ENCODE data around the gene PHKA1.
"Not testable (repeated sequence)": the region's sequence is repeated elsewhere in the genome, so short reads cannot be mapped to it uniquely, and the experiment has no call there.

PHKA1 gene

DNA sequence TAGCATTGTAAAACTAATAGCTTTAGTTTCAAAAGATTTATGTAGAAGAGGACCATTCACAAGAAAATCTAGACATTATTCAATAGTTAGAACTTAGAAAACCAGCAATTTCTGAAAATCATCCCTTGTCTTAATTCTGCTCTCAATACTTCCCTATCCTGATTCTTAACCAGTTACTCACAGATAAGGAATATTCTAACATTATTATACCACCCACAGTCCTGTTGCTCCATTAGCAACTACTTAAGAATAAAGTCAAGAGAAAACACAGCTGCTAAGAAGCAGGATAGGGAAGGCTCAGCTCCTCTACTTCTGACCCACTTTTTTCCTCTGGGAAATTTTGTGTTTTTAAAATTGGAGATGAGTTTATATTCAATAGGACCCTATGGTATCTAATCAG, 47.7 kb downstream of the PHKA1 start:
- DNase-seq (ENCODE audit: low spot score), result no peak

DNA sequence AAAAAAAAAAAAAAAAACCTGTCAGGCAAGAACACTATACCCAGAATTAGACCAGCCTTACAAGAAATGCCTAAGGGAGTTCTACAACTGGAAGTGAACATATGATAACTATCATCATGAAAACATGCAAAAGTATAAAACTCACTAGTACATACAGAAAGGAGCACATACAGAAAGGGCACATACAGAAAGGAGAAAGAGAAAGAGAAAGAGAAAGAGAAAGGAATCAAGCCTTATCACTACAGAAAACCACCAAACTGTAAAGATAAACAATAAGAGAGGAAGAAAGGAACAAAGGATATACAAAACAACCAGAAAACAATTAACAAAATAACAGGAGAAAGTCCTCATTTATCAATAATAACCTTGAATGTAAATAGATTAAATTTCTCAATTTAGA, 50.4 kb downstream of the PHKA1 start:
- DNase-seq (ENCODE audit: low spot score), result no peak

- DNase-seq (ENCODE audit: low spot score), result no peak
Observed at GRCh38 chrX:72662020-72662747, 51.9 kb downstream of the PHKA1 start.

DNA sequence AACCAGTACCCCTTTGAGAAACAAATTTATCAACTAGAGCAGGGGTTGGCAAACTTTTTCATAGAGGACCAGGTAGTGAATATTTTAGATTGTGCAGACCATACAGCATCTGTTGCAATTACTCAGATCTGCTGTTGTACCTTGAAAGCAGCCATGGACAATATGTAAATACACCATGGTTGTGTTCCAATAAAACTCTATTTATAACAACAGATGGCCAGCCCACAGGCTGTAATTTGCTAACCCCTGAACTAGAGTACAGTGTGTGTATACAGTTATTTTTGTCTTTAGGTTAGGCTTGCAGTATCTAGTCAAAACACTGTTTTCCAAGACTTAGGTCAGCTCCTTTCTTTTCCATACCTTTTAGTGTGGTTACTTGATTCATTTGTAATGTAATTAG, 54.4 kb downstream of the PHKA1 start:
- DNase-seq (ENCODE audit: low spot score), result no peak

DNA sequence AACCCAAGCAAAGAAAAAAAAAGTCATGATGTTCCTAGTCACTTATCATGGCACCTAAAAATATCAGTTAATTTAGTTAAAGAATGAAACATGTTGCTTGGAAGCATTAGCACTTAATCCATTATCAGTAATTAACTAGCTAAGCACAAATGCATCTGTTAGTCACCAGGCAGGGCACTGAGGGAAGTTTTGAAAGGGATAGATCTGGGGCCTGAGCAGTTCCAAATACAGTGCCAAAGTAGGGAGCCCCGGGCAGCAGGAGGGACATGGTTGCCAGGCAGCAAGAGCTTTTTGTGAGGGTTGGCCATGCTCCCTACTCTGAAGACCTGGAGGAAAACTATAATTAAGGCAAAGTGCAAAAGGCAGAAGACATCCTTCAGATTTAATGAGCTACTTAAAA, 62.0 kb downstream of the PHKA1 start:
- DNase-seq (ENCODE audit: low spot score), result no peak

DNA sequence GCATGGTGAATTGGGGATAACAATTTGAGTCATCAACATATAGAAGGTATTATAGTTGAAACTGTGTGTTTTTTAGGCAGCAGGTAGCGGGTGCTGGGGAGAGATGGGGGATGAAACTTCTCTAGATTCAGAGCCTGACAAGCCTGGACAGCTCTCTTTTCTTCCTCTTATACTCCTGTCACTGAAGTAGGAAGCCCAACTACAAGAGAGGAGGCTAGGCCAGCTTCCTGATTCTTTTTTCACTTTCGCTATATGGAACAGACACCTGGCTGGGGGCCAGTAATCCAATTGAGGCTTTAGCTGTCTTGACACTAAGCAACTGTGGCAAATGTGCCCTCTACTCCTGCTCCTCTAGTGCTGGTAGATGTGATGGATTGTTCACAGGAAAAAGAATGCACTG, 69.2 kb downstream of the PHKA1 start:
- no peak for DNase-seq (ENCODE audit: low spot score)

DNA sequence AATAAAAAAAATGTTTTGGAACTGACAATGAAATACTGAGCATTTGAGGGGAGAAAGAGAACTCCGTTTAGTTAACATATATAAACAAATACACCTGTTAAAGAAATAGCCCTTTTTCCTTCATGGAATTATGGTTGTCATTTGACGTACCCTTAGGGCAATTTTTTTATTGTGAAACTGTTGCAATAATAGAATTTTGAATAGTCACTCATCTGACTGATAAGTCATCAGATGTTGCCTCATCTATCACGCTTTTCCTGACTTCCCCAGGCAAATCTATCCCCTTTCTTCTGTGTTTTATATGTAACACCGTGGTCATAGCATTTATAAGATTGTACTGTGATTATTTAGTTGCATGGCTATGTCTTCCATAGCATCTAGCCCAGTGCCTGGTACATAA, 72.5 kb downstream of the PHKA1 start:
- no peak for DNase-seq (ENCODE audit: low spot score)

DNA sequence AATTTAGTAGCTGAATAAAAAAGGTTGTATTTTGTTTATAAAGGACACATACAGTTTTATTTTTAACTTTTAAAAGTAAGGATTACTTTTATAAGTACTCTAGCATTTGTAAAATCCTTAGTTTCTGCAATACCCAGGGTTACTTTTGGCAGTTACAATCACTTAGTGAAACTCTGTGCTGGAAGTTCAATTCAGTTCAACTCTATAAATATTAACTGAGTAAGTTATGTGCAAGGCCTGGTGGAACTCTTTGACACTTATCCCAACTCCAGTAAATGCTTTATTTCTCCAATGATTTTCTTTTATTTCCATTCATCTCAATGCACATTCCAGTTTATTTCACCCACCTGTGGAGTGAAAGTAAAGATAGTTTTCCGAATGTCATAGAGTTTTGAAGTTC, 78.2 kb downstream of the PHKA1 start:
- DNase-seq (ENCODE audit: low spot score), result no peak

- DNase-seq (ENCODE audit: low spot score), result no peak
Observed at GRCh38 chrX:72634331-72634730, 79.8 kb downstream of the PHKA1 start.

DNA sequence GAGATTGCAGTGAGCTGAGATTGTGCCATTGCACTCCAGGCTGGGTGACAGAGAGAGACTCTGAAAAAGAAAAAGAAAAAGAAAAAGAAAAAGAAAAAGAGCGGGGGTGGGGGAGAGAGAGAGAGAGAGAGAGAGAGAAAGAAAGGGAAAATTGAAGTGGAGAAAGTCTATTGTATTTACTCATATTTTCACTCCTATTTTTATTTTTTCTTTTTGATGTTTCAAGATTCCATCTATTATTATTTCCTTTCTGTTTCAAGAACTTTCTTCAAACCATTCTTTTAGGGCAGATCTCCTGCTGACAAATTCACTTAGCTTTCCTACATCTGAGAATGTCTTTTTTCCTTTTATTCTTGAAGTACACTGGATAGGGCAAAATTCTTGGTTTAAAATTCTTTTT, 83.9 kb downstream of the PHKA1 start:
- DNase-seq (ENCODE audit: low spot score), result no peak

DNA sequence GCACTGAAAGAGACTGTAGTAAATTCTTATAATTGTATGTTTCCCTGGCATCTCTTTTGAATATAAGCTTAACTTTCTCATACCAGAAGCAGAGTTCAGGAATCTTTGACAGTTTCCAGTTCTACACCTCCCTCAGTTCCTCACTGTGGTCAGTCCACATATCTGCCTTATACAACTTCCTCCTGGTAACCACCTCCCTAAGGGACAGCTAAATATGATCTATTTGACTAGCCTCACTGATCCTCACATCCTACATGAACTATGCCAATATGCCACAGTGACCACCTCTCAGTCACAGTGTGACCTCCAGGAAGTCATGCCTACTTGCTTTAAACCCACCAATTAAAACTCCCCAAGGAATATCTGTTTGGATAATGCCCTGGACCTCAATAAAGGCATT, 89.9 kb downstream of the PHKA1 start:
- no peak for DNase-seq (ENCODE audit: low spot score)

GRCh38 chrX:72621625-72622485, 92.3 kb downstream of the PHKA1 start:
- no peak for DNase-seq (ENCODE audit: low spot score)

GRCh38 chrX:72621163-72621562, 92.9 kb downstream of the PHKA1 start:
- DNase-seq (ENCODE audit: low spot score), result no peak

- peak; percentile 3 for DNase-seq (ENCODE audit: low spot score)
Observed at GRCh38 chrX:72620550-72621145, 93.5 kb downstream of the PHKA1 start.

- DNase-seq (ENCODE audit: low spot score), result no peak
Observed at GRCh38 chrX:72609313-72609712, 104.8 kb downstream of the PHKA1 start.

DNA sequence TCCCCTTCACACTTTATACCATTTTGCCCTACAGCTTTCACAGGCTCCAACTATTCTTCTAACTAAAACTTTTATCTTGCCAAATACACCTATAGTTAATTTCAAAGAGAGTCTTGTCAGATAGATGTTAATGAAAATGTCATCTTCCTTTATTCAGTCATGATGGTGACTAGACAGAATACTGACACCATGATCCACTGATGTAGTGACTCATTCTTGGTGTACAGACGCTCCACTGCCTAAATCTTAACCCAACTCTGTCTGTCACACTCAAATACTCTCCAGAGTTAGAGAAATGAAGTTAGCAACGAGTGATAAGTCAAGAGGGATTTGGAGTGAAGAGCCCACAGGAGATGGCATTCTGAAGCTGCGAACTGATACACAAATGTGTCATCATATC, 109.4 kb downstream of the PHKA1 start:
- no peak for DNase-seq (ENCODE audit: low spot score)

DNA sequence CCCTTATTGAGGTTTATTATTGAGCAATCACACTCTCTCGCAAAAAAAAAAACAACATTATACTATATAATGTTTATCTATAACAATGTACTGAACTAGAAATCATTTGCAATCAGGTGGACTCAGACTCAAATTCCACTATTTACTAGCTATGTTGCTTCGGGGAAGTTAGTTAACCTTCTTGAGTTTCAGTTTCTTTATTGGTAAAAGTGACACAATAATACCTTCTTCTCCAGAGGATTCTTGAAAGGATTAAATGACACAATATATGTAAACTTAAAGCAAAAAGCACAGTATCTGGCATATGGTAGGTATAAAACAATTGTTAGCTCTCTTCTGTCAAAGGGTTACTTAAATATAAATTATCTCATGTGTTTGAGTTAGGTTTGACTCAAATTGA, 110.0 kb downstream of the PHKA1 start:
- DNase-seq (ENCODE audit: low spot score), result no peak

GRCh38 chrX:72591038-72591437, 123.1 kb downstream of the PHKA1 start:
- not testable (repeated sequence) for DNase-seq (ENCODE audit: low spot score)

DNA sequence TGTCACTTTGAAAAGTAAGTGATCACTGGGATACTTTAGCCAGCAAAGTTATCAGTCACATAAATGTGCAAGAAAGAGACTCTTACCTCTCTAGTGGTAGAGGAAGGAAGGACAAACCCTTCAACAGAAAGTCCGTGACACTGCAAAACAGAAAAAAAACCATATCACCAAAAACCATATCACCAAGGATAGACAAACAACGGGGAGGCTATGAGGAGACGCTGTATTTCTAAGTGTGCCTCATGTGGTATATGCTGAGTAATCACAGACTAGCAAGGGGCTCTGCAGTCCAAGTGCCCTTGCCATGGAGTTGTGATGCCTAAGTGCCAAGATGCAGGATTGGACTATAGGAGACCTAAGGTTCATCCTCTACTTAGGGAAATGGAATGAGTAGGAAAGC, 129.9 kb downstream of the PHKA1 start:
- DNase-seq (ENCODE audit: low spot score), result no peak

- no peak for DNase-seq (ENCODE audit: low spot score)
Observed at GRCh38 chrX:72576141-72576894, 137.8 kb downstream of the PHKA1 start.

- no peak for DNase-seq (ENCODE audit: low spot score)
Observed at GRCh38 chrX:72573158-72573511, 141.0 kb downstream of the PHKA1 start.

Measured in CD4-positive, alpha-beta T cell treated with Interleukin-2 at 100 ng/mL for 4 hours (primary cell).